AG08395 (cell line): ENCODE results near the gene TCF3.
A peak's percentile ranks its signal among the peaks of the same experiment; 100 is the strongest.

Experiments
- DNase-seq: peaks from one replicate; pipeline ENCODE4 v3.0.0; 2012; ENCODE audit warnings: mixed read lengths, low spot score

Gene TCF3

DNA sequence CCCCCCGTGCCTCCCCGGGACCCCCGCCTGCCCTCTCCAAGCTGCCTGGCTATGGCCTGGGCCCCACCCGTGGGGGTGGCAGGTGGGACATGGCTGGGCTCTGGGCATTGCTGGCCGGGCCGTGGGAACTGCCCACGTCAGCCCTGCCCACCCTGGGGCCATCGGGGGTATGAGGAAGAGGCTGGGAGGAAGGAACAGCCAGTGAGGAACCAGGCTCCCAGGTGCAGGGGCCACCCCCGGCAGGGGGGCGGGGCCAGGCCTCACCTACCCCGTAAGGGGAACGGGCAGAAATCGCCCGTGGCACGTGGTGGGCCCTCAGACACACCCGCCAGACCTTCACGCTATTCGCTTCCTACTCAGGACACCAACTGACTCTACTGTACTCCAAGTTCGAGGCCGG is 22.4 kb downstream of the TCF3 start:
- no peak for DNase-seq

DNA sequence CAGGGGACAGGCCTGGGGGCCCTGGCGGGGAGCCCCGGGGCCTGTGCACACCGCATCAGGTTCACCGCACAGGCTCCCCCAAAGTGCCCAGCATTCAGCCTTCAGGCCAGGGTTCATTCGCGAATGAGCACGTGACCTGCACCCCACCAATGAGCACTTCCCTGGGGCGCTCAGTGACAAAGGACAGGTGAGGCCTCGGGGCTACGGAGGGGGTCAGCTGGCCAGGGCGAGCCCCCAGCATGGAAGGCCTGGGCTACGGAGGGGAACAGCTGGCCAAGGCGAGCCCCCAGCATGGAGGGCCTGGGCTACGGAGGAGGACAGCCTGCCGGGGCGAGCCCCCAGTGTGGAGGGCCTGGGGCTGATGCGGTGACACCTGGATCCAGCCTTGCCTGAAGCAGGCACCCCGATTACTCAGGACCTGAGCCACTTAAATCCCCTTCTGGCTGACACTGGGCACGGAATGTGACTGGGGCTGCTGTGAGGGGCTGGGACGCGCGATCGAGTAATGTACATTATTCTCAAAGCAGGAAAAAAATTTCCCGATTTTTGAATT is 23.1 kb downstream of the TCF3 start:
- no peak for DNase-seq

DNA sequence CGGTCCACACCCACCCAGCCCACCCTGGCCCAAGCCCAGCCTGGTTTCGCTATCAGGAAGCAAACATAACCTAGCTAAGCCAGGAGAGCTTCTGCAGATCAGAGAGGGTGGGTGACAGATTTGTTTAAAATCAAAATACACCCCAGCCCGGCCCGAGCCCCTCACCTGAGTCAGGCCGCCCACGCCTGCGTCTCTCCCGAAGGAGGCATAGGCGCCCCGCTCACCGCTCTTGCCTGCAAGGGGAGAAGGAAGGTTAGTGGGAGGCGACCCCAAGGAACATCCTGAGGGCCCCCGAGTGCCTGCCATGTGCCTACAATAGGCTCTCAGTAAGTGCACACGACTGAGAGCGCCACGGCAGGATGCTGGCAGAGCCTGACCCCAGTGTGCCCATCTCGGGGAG is 25.2 kb downstream of the TCF3 start:
- DNase-seq, result no peak

DNA sequence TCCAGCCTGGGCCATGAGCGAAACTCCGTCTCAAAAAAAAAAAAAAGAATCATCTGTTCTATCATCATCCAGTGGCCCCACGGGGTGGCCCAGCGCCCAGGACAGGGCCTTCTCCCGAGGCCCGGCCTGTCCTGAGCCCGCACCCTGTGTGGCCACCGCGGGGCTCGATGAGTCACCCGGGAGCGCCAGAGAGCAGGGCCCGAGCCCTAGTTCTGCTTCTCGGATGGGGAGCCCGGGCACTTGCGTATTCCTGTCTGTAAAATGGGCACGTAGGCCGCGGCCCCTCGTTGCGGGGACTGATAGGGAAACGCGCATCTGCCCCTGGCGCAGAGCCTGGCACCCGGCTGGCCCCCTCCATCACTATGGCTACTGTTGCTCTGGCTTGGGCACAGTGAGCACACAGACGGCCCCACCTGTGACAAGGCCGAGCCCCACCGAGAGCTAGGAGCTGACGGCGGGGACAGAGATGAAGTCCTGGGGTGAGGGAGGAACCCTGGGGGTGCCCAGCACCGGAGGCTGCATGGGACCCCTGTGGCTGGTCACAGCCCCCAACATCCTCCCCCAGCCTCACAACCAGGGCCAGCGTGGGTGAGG is 25.9 kb downstream of the TCF3 start:
- no peak for DNase-seq

DNA sequence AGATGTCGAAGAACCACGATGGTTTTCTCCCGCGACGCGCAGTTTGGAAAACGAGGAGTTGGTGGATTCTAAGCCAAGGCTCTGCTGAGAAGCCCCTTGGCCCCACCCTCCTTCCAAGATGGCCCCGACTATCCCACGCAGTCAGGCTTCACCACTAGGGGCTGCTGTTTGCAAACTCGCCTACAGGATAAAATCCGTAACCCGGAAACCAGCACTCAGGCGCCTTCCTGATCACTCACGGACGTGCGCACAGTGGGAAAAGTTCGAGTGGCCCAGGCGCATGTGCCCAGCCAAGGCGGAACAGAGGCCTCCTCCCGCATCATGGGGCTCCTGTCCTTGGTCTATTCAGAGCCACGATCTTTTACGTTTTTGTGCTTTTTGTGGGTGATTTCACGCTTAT is 28.0 kb downstream of the TCF3 start:
- DNase-seq, result peak; percentile 62

- DNase-seq, result no peak
Measured at GRCh38 chr19:1622541-1622940, 29.9 kb downstream of the TCF3 start.

GRCh38 chr19:1622007-1622406 is 30.4 kb downstream of the TCF3 start:
- no peak for DNase-seq

DNA sequence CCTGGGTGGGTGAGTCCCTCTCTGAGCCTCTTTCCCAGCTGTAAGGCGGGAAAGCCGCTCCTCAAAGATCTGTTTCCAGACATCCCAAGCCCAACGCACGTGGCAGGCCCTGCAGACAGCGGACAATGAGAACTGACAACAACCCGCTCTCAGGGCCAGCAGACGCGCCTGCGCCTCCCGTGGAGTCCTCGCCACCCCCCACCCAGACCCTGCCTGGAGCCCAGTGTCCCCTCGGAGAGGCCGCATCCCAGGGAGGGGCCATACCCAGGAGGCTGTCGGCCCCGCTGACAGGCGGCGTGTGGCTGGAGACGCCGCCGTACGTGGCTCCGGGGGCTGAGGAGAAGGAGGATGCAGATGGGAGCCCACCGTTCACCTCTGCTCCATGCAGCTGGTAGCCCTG is 30.8 kb downstream of the TCF3 start:
- no peak for DNase-seq

- no peak for DNase-seq
Measured at GRCh38 chr19:1621021-1621420, 31.4 kb downstream of the TCF3 start.

- no peak for DNase-seq
Measured at GRCh38 chr19:1620502-1620901, 31.9 kb downstream of the TCF3 start.

DNA sequence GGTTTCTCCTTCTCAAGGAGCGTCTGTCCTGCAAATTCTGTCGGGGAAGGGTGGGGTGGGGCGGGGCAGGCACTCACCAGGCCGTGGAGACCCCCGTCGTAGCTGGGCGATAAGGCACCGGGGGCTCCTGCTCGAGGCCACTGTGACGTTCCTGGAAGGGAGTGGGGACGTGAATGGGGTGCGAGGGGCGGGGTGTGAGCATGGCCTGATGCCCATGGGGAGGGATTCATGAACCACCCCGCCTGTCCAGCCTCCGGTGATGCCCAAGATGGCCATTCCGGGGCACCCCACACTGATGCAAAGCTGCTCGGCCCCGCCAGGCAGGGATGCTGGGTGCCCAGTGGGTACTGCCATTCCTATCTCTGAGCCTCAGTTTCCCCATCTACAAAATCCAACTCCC is 32.7 kb downstream of the TCF3 start:
- no peak for DNase-seq

GRCh38 chr19:1619094-1619439 is 33.3 kb downstream of the TCF3 start:
- no peak for DNase-seq

- DNase-seq, result peak; percentile 49
Measured at GRCh38 chr19:1618157-1619093, 34.0 kb downstream of the TCF3 start.

- DNase-seq, result no peak
Measured at GRCh38 chr19:1616875-1617274, 35.5 kb downstream of the TCF3 start.

- no peak for DNase-seq
Measured at GRCh38 chr19:1616396-1616795, 36.0 kb downstream of the TCF3 start.

DNA sequence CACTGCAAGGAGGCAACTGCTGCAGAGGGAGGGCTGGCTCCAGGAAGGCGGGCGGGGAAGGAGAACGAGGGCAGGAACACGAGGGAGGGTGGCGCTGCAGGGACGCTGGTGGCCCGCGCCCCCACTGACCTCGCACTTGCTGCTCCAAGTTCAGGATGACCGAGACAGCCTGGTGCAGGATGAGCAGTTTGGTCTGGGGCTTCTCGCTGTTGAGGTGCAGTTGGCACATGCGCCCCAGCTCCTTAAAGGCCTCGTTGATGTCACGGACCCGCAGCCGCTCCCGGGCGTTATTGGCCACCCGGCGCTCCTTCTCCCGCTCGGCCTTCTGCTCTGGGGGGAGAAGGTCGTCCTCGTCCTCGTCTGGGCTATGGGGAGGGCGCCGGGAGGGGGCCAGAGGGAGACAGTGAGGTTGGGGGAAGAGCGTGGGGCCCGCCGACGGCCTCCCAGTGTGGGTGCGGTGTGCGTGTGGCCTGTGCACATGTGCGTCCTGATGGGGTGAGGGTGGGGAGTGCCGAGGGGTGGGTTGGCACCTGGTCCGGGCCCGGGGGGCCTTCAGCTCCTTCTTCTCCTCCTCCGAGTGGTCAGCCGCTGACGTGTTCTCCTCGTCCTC is 37.2 kb downstream of the TCF3 start:
- DNase-seq, result no peak

DNA sequence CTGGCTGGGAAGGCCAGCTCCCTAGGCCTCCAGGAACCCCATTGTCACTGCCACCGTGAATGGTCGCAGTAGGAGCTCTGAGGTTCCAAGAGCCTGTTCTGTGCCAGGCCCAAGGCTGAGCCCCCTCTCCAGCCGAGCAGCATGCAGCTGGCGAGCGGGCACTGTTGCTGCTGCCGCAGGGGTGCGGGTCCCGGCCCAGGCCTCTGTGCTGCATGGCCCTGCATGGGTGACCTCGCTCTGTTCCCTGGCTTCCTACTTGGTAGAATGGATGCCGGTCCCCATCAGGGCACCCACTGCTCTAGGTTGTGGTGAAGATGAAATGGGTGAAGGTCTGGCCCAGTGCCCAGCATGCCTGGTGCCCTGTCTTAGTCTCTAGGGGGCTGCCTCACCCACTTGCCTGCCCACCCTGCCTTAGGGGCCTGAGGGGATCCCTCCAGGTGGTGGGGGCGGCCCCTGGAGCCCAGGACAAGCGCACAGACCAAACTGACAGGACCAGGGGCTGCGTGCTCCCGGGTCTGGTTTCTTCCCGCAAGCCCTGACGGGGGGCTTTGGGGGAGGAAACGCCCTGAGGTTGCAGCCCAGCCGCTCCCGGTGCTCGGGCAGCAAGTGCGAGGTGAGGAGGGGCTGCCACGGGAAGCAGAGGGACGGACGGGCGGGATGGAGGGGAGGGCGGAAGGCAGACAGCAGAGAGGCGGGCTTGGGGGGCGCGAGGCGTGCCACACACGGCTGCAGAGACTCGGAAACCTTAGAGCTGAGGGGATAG is 38.4 kb downstream of the TCF3 start:
- no peak for DNase-seq

DNA sequence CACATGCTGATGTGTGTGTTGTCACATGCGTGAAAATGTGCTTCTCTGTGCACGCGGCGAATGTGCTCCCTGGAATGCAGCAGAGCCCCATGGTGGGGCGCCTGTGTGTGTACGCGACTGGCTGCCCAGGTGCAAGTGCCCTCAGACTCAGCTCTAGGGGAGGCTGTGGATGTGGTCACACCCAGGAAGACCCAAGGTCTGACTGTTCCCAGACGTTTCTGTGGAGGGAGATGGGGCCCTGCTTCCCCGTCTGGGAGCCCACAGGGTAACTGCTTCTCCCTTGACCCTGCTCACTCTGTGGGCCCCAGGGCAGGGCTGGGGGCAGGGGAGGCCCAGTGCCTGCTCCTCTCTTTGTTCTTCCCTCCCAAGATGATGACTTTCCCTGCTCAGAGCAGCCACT is 39.3 kb downstream of the TCF3 start:
- no peak for DNase-seq

- DNase-seq, result no peak
Measured at GRCh38 chr19:1612114-1613086, 40.0 kb downstream of the TCF3 start.

GRCh38 chr19:1611353-1611752 is 41.1 kb downstream of the TCF3 start:
- DNase-seq, result no peak

DNA sequence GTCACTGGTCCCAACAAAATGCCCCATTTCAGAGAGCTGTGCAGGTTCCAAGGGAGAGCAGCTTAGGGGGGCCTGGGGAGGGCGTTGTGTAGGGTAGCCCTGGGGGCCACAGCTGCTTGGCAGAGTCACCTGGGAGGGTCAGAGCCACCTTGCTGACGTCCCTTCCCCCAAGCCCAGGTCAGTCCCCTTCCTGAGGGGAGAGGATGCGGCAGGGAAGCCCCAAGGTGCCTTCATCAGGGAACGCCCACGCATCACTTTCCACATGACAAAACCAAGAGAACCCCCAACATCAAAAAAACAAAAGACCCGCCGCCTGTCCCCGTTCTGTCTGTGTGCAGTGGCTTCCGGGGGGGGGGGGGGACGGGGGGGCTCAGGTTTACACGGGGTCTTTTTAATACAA is 41.8 kb downstream of the TCF3 start:
- DNase-seq, result no peak
